HFFc6 (cell line): ENCODE measurements around the gene INPP5D. TPM values are rescaled to one million over a fixed set of nuclear protein-coding genes. Genes with fewer than 3 reads are reported as not detected.

Source experiments
- DNase-seq: peaks from one replicate; pipeline ENCODE4 v3.0.0-alpha.2; 2018
- H3K27ac Mint-ChIP-seq: 2 replicates; pipeline ENCODE4 v1.8.0; 2020; ENCODE audit warnings: mild to moderate bottlenecking, mixed read lengths
- H3K27me3 Mint-ChIP-seq: 2 replicates; pipeline ENCODE4 v1.8.0; 2021; ENCODE audit warnings: mild to moderate bottlenecking, moderate library complexity, mixed read lengths; ENCODE audit not compliant: insufficient read depth
- H3K36me3 Mint-ChIP-seq: 2 replicates; pipeline ENCODE4 v1.8.0; 2021; ENCODE audit warnings: low read depth, mixed read lengths
- H3K4me1 Mint-ChIP-seq: 2 replicates; pipeline ENCODE4 v1.8.0; 2020; ENCODE audit warnings: low read depth, mixed read lengths
- H3K4me3 Mint-ChIP-seq: 2 replicates; pipeline ENCODE4 v1.8.0; 2020; ENCODE audit warnings: mild to moderate bottlenecking, moderate library complexity, mixed read lengths
- H3K9me3 Mint-ChIP-seq: 2 replicates; pipeline ENCODE4 v1.8.0; 2020; ENCODE audit warnings: mild to moderate bottlenecking, mixed read lengths
- total RNA-seq, 6 experiments: library from RNA; stranded (reverse); fragmentation: NEBNext Ultra II Directional; extraction: Animal tissue kit (Norgen Biotek cat#: 25700); gene quantifications; 2 replicates in 1 of 6; 3 replicates in 5 of 6; pipeline ENCODE4 v1.2.3, GENCODE V29; 2021
- TF ChIP-seq, protein P1 (sequence below): fragments of 200-600 bp; sonication (generic); IDR thresholded peaks from 2 replicates; pipeline ENCODE4 v1.5.0; 2021; ENCODE audit warnings: antibody characterized with exemption, mild to moderate bottlenecking

Gene INPP5D
- total RNA-seq, 6 experiments from 2014 or later: 0.19 to 0.66 (median 0.43) TPM; not detected in 1

GRCh38 chr2:233081731-233082221, 21.6 kb downstream of the INPP5D start:
- Mint-ChIP-seq H3K27ac (no peak overlapping the region), H3K27me3 (peaks cover 34% of the 10 kb centered on the region), H3K9me3 (no peaks in the 10 kb centered on the region), H3K36me3 (no peaks in the 10 kb centered on the region), H3K4me3 (no peak overlapping the region), H3K4me1 (peaks cover 3% of the 10 kb centered on the region)
- DNase-seq: no peak
- TF ChIP-seq, protein P1, sequence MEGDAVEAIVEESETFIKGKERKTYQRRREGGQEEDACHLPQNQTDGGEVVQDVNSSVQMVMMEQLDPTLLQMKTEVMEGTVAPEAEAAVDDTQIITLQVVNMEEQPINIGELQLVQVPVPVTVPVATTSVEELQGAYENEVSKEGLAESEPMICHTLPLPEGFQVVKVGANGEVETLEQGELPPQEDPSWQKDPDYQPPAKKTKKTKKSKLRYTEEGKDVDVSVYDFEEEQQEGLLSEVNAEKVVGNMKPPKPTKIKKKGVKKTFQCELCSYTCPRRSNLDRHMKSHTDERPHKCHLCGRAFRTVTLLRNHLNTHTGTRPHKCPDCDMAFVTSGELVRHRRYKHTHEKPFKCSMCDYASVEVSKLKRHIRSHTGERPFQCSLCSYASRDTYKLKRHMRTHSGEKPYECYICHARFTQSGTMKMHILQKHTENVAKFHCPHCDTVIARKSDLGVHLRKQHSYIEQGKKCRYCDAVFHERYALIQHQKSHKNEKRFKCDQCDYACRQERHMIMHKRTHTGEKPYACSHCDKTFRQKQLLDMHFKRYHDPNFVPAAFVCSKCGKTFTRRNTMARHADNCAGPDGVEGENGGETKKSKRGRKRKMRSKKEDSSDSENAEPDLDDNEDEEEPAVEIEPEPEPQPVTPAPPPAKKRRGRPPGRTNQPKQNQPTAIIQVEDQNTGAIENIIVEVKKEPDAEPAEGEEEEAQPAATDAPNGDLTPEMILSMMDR: no peak

DNA sequence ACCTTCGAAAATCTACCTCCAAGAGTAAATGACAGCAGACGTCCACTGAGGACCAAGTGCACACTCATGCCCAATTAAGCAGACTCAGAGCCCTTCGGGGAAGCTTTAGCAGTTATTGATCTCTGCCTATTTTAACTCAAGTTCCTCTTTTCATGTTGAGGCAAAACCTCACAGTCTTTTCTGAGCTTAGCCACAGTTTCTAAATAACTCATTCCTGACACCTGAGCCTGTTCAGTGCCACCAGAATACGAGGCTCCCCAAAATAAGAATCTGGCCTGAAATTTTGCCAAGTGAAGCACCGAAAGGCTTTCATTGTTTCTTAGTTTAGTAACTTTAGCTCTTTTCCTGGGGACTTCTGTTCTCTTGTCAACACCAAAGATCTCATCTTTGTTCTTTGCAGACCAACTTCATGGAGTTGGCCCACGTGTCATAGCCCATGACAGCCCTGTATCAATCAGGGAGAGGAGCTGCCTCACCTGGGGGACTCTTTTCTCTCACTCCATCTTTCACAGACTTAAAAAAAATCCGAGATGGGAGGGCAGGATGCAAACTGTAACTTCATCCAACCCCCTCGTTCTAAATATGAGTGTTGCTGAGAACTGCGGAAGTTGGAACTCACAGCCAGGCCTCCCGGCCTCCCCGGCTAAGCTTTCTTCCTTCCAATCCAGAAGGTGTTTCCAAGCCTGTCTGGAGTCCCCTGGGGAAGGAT, 22.2 kb downstream of the INPP5D start:
- no peak for DNase-seq
- Mint-ChIP-seq H3K27ac (no peak overlapping the region), H3K27me3 (peaks cover 34% of the 10 kb centered on the region), H3K4me1 (peaks cover 6% of the 10 kb centered on the region), H3K9me3 (no peaks in the 10 kb centered on the region), H3K4me3 (no peak overlapping the region), H3K36me3 (no peaks in the 10 kb centered on the region)
- TF ChIP-seq, protein P1: no peak

DNA sequence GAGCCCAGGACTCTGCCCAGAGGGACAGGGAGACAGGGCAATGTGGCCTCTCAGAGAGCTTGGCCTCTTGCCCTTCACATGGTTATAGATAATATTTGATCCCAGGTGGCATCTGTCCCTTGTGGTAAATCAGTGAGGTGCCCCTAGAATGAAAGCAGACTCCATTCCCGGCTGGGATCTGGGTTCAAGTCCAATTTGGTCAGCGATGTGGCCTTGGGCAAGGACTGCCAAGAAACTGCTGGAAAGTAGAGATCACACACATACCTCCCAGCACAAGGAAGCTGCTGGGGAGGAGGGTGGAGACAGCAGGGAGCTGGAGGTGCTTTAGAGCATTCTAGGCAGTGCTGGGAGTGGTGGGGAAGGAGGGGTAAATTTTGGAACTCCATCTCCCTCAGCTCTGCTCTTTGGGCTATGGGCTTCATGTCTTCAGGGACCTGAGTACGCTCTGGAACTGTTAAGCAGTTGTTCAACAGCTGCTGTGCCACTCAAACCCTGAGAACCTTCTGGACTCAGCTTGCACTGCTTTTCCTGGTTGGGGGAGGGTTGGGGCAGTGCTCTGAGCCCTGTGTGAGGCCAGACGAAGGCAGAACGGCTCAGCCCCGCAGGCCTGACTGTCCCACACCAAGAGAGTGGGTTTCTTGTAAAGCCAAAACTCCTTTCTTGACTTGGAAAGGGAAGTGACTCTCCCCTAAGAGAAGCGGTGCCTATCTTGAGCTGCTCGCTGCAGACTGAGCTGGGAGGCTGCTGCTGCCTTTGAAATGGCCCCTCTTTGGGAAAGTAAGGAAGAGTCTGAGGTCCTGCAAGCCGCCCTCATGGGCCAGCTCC, 23.0 kb downstream of the INPP5D start:
- Mint-ChIP-seq H3K36me3 (no peaks in the 10 kb centered on the region), H3K27me3 (peaks cover 34% of the 10 kb centered on the region), H3K4me3 (no peak overlapping the region), H3K4me1 (peaks cover 6% of the 10 kb centered on the region), H3K9me3 (no peaks in the 10 kb centered on the region), H3K27ac (no peak overlapping the region)
- DNase-seq: no peak
- TF ChIP-seq, protein P1: no peak

DNA sequence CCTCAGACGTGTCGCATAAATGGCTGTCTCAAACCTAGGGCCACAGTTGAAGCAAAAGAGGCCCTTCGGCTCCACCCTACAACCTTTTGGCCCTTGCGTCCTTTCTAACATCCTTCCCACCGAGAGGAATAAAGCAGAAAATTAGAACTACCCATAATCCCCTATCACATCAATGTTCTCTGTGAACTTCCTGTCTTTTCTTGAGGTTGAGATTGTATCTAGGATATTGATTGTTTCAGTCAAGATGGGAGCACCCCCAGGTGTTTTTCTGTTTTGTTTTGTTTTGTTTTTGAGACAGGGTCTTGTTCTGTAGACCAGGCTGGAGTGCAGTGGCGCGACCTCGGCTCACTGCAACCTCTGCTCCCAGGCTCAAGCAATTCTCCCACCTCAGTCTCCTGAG, 23.6 kb downstream of the INPP5D start:
- Mint-ChIP-seq H3K36me3 (no peaks in the 10 kb centered on the region), H3K4me1 (peaks cover 6% of the 10 kb centered on the region), H3K4me3 (no peak overlapping the region), H3K27me3 (peaks cover 35% of the 10 kb centered on the region), H3K27ac (no peak overlapping the region), H3K9me3 (no peaks in the 10 kb centered on the region)
- no peak for DNase-seq
- TF ChIP-seq, protein P1: no peak

GRCh38 chr2:233084488-233084887, 24.3 kb downstream of the INPP5D start:
- Mint-ChIP-seq H3K36me3 (no peaks in the 10 kb centered on the region), H3K27me3 (peaks cover 35% of the 10 kb centered on the region), H3K4me1 (peaks cover 6% of the 10 kb centered on the region), H3K9me3 (no peaks in the 10 kb centered on the region), H3K27ac (no peak overlapping the region), H3K4me3 (no peak overlapping the region)
- DNase-seq: no peak
- TF ChIP-seq, protein P1: no peak
